Smooth muscle cell (in vitro differentiated cells): ENCODE results near the gene SSUH2. TPM values are rescaled to one million over a fixed set of nuclear protein-coding genes. Genes with fewer than 3 reads are reported as not detected.
"Not testable (repeated sequence)": the region's sequence is repeated elsewhere in the genome, so short reads cannot be mapped to it uniquely, and the experiment has no call there.

ENCODE experiments used
- DNase-seq: peaks from one replicate; lab custom pipeline; 2025; ENCODE audit not compliant: unreplicated experiment; lab: John Stamatoyannopoulos, UW
- H2AFZ ChIP-seq: fragments of 200-600 bp; sonication (generic); 2 replicates; pipeline ENCODE4 v1.6.0; 2016; ENCODE audit warnings: antibody characterized with exemption, low read depth, mild to moderate bottlenecking
- H3F3A ChIP-seq: fragments of 200-600 bp; sonication (generic); 2 replicates; pipeline ENCODE4 v1.6.0; 2017; ENCODE audit warnings: antibody characterized with exemption, low read depth
- H3K27ac ChIP-seq: fragments of 200-600 bp; sonication (generic); 2 replicates; pipeline ENCODE4 v1.5.1; 2016; ENCODE audit warnings: low read depth, mild to moderate bottlenecking
- H3K27me3 ChIP-seq: fragments of 200-600 bp; sonication (generic); 2 replicates; pipeline ENCODE4 v1.6.1; 2016; ENCODE audit warnings: low read depth, mild to moderate bottlenecking
- H3K36me3 ChIP-seq: fragments of 200-600 bp; sonication (generic); 2 replicates; pipeline ENCODE4 v1.5.1; 2016; ENCODE audit warnings: low read depth
- H3K4me1 ChIP-seq: fragments of 200-600 bp; sonication (generic); 2 replicates; pipeline ENCODE4 v1.5.1; 2016; ENCODE audit warnings: low read depth
- H3K4me2 ChIP-seq: fragments of 200-600 bp; sonication (generic); 2 replicates; pipeline ENCODE4 v1.6.0; 2016; ENCODE audit warnings: mild to moderate bottlenecking
- H3K4me3 ChIP-seq: fragments of 200-600 bp; sonication (generic); 2 replicates; pipeline ENCODE4 v1.5.1; 2016; ENCODE audit warnings: mild to moderate bottlenecking
- H3K79me2 ChIP-seq: fragments of 200-600 bp; sonication (generic); 2 replicates; pipeline ENCODE4 v1.6.0; 2016; ENCODE audit warnings: low read depth, mild to moderate bottlenecking
- H3K9ac ChIP-seq: fragments of 200-600 bp; sonication (generic); 2 replicates; pipeline ENCODE4 v1.6.0; 2016; ENCODE audit warnings: low read depth
- H3K9me3 ChIP-seq: fragments of 200-600 bp; sonication (generic); replicated peaks from 2 replicates; pipeline ENCODE4 v1.5.1; 2016; ENCODE audit warnings: low read depth
- H4K20me1 ChIP-seq: fragments of 200-600 bp; sonication (generic); 2 replicates; pipeline ENCODE4 v1.6.0; 2016; ENCODE audit warnings: low read depth
- CTCF ChIP-seq: fragments of 200-600 bp; sonication (generic); IDR thresholded peaks from 2 replicates; pipeline ENCODE4 v1.5.1; 2017; ENCODE audit warnings: borderline replicate concordance, mild to moderate bottlenecking, antibody characterized with exemption; ENCODE audit not compliant: insufficient read depth, poor library complexity, severe bottlenecking
- WGBS: methylation state at CpG from one replicate; pipeline ENCODE4 v1.1.7; 2016; ENCODE audit warnings: low lambda C conversion rate; 5-methylcytosine and 5-hydroxymethylcytosine counted together
- polyA plus RNA-seq: library from polyadenylated mRNA; unstranded; fragments of >200 nt; fragmentation: Nextera tagmentation; extraction: Ambion mirVana; gene quantifications from 2 replicates; pipeline ENCODE4 v1.2.1, GENCODE V29; 2016
- total RNA-seq: library from RNA; depleted of rRNA; stranded (reverse); fragments of >200 nt; gene quantifications from 2 replicates; pipeline ENCODE4 v1.2.3, GENCODE V29; 2014

SSUH2 gene
- 0.09 TPM in 1 of 2 replicates, not detected in the other for total RNA-seq
- polyA plus RNA-seq: not detected in 2 replicates

GRCh38 chr3:8644748-8645390 is at the start of gene SSUH2:
TSS of gene SSUH2 (minus strand) at chr3:8644798. CDS start at chr3:8644758, 40 bp downstream.
- no peak for DNase-seq
- Histone ChIP-seq H3K27ac (no peak within 1 kb of the TSS), H2AFZ (no peak within 1 kb of the TSS), H3K36me3 (no peaks in the 10 kb centered on the region), H3K9ac (no peak within 1 kb of the TSS), H3F3A (no peaks in the 10 kb centered on the region), H3K9me3 (no peaks in the 10 kb centered on the region), H3K4me3 (no peak within 1 kb of the TSS), H3K4me1 (no peaks in the 10 kb centered on the region), H3K79me2 (no peaks in the 10 kb centered on the region), H3K4me2 (no peak within 1 kb of the TSS), H3K27me3 (peaks cover 10% of the 10 kb centered on the region), H4K20me1 (no peaks in the 10 kb centered on the region)
- WGBS: 86% methylated on average over 8 of the region's 8 CpGs
- no peak for TF ChIP-seq CTCF

- H3K36me3 ChIP-seq, H3F3A ChIP-seq, H3K9me3 ChIP-seq, H3K4me2 ChIP-seq, H2AFZ ChIP-seq, H3K9ac ChIP-seq, H3K4me3 ChIP-seq, DNase-seq, H4K20me1 ChIP-seq, H3K4me1 ChIP-seq, H3K27ac ChIP-seq, H3K79me2 ChIP-seq, H3K27me3 ChIP-seq: not testable (repeated sequence)
- WGBS: 95% methylated on average over 9 of the region's 9 CpGs
These were observed 46.7 kb upstream of the SSUH2 start for GRCh38 chr3:8691295-8691694.

- DNase-seq, H3K9me3 ChIP-seq, H2AFZ ChIP-seq, H3K27me3 ChIP-seq, H3K36me3 ChIP-seq, H3K4me1 ChIP-seq, H3K9ac ChIP-seq, H3K79me2 ChIP-seq, H4K20me1 ChIP-seq, H3K4me2 ChIP-seq, H3K4me3 ChIP-seq, H3F3A ChIP-seq, H3K27ac ChIP-seq: not testable (repeated sequence)
- 91% methylated on average over 6 of the region's 6 CpGs for WGBS
These were observed 40.4 kb upstream of the SSUH2 start for GRCh38 chr3:8684992-8685391.

GRCh38 chr3:8682850-8683574 is 38.4 kb upstream of the SSUH2 start:
- not testable (repeated sequence) for H4K20me1 ChIP-seq, H3K9me3 ChIP-seq, H3K27ac ChIP-seq, H2AFZ ChIP-seq, H3K4me1 ChIP-seq, H3K79me2 ChIP-seq, H3K9ac ChIP-seq, H3K36me3 ChIP-seq, DNase-seq, H3K27me3 ChIP-seq, H3F3A ChIP-seq, H3K4me3 ChIP-seq, H3K4me2 ChIP-seq
- WGBS: 58% methylated on average over 19 of the region's 19 CpGs

GRCh38 chr3:8681881-8682538 is 37.4 kb upstream of the SSUH2 start:
- not testable (repeated sequence) for H3K9ac ChIP-seq, H2AFZ ChIP-seq, H3K4me3 ChIP-seq, H3K4me1 ChIP-seq, H3K36me3 ChIP-seq, H3K9me3 ChIP-seq, H3F3A ChIP-seq, H4K20me1 ChIP-seq, H3K79me2 ChIP-seq, H3K4me2 ChIP-seq, H3K27ac ChIP-seq, H3K27me3 ChIP-seq, DNase-seq
- WGBS: 61% methylated on average over 9 of the region's 9 CpGs
